IPS DF 6.9 (cell line): ENCODE measurements around the gene RMRP.
A peak's percentile ranks its signal among the peaks of the same experiment; 100 is the strongest.

Source experiments
- DNase-seq: peaks from one replicate; pipeline ENCODE4 v3.0.0-alpha.2; 2013; ENCODE audit warnings: low read depth, low spot score
- H3K27ac ChIP-seq: one replicate; pipeline ENCODE4 v1.5.1; 2013; ENCODE audit warnings: low read length, control low read depth
- H3K27me3 ChIP-seq: 2 replicates; pipeline ENCODE4 v1.6.1; 2013; ENCODE audit warnings: mild to moderate bottlenecking, low read length; ENCODE audit not compliant: control insufficient read depth, insufficient read depth
- H3K36me3 ChIP-seq: 2 replicates; pipeline ENCODE4 v1.6.1; 2013; ENCODE audit warnings: low read length; ENCODE audit not compliant: control insufficient read depth, insufficient read depth
- H3K4me1 ChIP-seq: 2 replicates; pipeline ENCODE4 v1.6.1; 2013; ENCODE audit warnings: low read length; ENCODE audit not compliant: control insufficient read depth, insufficient read depth
- H3K4me3 ChIP-seq: 2 replicates; pipeline ENCODE4 v1.5.1; 2013; ENCODE audit warnings: mild to moderate bottlenecking, low read length
- H3K9me3 ChIP-seq: 2 replicates; pipeline ENCODE4 v1.6.1; 2013; ENCODE audit warnings: low read length, inconsistent platforms; ENCODE audit not compliant: control insufficient read depth, insufficient read depth
- WGBS: extraction: QIAGEN DNeasy Blood & Tissue Kit; methylation state at CpG from one replicate; pipeline ENCODE4 v1.1.7; 2013; ENCODE audit warnings: mixed read lengths, missing lambda C conversion rate; ENCODE audit not compliant: insufficient read length, insufficient coverage; 5-methylcytosine and 5-hydroxymethylcytosine counted together

RMRP gene

DNA sequence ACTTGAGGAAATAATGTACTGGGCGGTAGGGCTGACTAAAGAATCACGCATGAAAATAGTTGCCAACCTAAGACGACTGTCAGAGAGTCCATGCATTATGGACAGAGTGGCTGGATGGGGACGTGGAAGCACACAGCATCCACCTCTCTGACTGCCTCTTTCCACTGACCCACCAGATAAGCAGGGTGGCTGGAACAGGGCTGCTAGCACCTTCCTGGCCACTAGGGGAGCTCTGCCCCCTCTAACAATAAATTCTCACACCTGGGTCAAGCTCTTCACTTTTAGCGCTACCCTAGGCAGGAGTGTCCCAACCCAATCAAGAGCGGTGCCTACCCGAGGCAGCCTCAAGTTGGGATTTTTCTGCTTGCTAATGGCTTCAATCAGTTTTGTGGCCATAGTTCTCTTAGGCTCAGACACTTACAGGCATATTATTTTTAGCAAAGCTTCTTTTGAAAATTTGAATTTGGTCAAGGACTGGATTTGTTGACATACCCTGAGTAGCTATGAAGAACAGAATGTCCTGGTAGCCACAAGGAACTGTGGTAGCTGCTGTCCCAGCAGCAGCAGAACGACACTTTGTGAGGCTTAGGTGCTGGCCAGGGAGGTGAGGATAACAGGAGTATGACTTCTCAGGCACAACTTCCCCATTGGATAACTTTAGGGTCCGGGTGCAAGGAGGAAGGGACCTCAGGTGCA lies 38.8 kb upstream of the RMRP start:
- DNase-seq: no peak
- WGBS: no CpG with 5 or more reads among the region's 9 CpGs
- H3K36me3 ChIP-seq: peaks cover 27% of the 10 kb centered on the region
- H3K27ac ChIP-seq: no peak overlapping the region
- H3K4me1 ChIP-seq: no peaks in the 10 kb centered on the region; the same call in 1 of the 2 replicates
- no peaks in the 10 kb centered on the region for H3K27me3 ChIP-seq
- no peak overlapping the region for H3K4me3 ChIP-seq
- no peaks in the 10 kb centered on the region for H3K9me3 ChIP-seq

DNA sequence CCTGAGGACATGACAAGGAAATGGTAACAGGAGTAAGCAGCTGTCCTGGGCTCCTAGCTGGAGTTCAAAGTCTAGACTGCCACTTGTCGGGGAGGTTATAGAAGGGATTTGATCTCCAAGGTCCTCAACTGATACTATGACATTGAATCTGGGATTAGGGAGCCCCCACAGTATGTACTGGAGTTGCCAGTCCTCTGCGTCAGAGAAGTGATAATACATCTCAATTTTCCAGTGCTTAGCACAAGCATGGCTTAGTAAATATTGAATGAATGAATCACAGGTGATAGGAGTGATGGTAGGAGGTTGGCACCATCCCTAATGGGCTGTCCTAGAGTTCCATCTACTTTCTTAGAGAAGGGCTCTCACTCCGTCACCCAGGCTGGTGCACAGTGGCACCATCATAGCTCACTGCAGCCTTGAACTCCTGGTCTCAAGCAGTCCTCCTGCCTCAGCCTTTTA lies 38.2 kb upstream of the RMRP start:
- peaks cover 27% of the 10 kb centered on the region for H3K36me3 ChIP-seq
- WGBS: no CpG with 5 or more reads among the region's 3 CpGs

DNA sequence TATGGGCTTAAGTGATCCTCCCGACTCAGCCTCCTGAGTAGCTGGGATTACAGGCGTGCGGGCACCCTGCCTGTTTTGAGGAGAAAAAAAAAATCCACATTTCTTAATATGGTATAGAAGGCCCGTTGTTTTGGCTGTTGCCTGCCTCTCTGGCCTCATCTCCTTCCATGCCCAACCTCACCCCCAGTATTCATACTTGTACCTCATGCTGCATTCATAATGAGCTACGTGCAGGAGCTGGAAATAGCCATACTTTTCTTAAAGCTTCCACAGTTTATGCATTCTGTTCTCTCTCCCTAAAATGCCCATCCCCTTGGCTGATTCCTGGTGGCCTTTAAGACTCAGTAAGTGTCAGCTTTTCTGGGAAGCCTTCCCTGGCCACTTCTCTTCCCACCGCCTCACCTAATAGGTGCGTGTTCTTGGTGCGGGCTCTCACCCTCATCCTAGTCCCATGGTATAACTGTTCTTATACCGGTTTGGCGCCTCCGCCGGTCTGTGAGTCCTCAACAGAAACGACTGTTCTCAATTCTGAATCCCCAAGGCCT lies 34.0 kb upstream of the RMRP start:
- Histone ChIP-seq H3K36me3 (0 out of 2 replicates have a peak, but pooled peaks cover 3% of the 10 kb centered on the region), H3K27ac (no peak overlapping the region), H3K4me3 (no peak overlapping the region), H3K4me1 (peaks cover 2% of the 10 kb centered on the region; the same call in 1 of the 2 replicates), H3K27me3 (no peaks in the 10 kb centered on the region), H3K9me3 (no peaks in the 10 kb centered on the region)
- DNase-seq: no peak
- WGBS: no CpG with 5 or more reads among the region's 13 CpGs

More for the DNA sequence above, 38.2 kb upstream of the RMRP start:
- H3K27ac ChIP-seq: no peak overlapping the region
- H3K9me3 ChIP-seq: no peaks in the 10 kb centered on the region
- no peaks in the 10 kb centered on the region for H3K27me3 ChIP-seq
- no peak overlapping the region for H3K4me3 ChIP-seq
- H3K4me1 ChIP-seq: peaks cover 2% of the 10 kb centered on the region
- DNase-seq: no peak

DNA sequence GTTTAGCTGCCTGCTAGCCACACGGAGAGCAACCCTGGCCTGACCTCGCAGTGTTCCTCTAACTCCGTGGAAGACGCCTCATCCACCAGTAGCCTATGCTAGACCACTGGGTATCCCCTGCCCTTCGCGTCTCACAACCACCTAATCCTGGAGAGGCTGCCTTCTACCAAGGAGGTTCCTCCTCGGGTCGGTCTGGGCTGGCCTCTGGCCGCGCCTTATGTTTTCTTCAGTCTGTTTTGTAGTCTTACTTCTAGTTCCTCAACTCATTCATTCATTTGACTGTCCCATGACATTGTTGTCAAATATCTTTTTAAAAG lies 33.5 kb upstream of the RMRP start:
- peak overlapping the region; percentile 61; the same call in 1 of the 2 replicates for H3K4me3 ChIP-seq
- peaks cover 6% of the 10 kb centered on the region; the same call in 1 of the 2 replicates for H3K36me3 ChIP-seq
- H3K27ac ChIP-seq: no peak overlapping the region
- H3K27me3 ChIP-seq: no peaks in the 10 kb centered on the region
- no peaks in the 10 kb centered on the region for H3K9me3 ChIP-seq
- H3K4me1 ChIP-seq: peaks cover 2% of the 10 kb centered on the region; the same call in 1 of the 2 replicates
- no peak for DNase-seq
- WGBS: no CpG with 5 or more reads among the region's 10 CpGs

DNA sequence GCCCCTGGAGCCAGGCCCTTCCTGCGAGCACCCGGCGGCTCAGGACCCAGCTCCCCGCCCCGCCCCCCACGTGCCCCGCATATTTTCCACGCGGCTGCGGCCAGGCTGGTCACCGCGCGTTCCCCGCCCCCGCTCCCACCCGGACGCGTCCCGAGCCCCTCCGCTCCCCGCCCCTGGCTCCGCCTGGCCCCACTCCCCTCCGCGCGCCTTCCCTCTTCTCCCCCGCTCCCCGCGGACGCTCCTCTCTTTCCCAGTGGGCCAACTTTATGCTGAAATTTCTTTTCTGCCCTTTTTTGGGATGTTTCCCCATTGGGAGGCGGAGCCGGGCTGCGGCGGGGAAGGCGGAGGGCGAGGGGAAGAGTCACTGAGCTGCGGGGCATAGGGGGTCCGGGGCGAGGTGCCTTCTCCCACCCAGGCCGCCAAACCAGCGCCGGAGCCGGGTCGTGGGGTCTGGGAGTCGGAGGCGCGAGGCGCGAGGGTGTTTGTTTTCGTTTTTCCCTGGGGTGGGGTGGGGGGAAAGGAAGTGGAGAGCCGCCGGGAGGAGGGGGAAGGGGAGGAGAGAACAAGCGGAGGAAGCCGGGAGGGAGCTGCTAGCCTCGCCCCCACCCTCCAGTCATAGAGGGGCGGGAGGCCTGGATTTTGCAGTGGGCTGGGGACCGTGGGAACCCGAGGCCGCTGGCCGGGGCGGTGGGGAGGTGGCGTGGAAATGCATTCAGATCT lies 33.0 kb upstream of the RMRP start:
- Histone ChIP-seq H3K27ac (no peak overlapping the region), H3K4me1 (peaks cover 2% of the 10 kb centered on the region; the same call in 1 of the 2 replicates), H3K4me3 (peak overlapping the region; percentile 61), H3K9me3 (no peaks in the 10 kb centered on the region), H3K36me3 (peaks cover 8% of the 10 kb centered on the region; the same call in 1 of the 2 replicates), H3K27me3 (no peaks in the 10 kb centered on the region)
- no peak for DNase-seq
- WGBS: no CpG with 5 or more reads among the region's 61 CpGs

DNA sequence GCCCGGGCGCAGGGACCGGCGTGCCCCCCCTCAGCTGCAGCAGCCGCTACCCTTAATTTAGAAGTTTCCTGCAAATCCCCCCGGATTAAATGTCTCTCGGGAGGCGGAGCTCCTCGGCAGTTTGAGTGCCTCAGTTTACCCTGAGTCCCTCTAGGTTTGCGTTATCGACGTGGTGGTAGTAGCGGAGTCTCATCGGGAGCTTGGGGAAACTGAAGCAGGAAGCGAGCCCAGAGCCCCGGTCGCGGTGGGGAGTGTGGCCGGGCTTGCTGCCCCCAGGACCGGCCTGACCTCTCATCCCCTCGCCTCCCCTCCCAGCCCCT lies 32.4 kb upstream of the RMRP start:
- WGBS: no CpG with 5 or more reads among the region's 21 CpGs
- Histone ChIP-seq H3K4me3 (peak overlapping the region; percentile 61), H3K9me3 (no peaks in the 10 kb centered on the region), H3K27me3 (no peaks in the 10 kb centered on the region), H3K36me3 (peaks cover 14% of the 10 kb centered on the region), H3K4me1 (peaks cover 2% of the 10 kb centered on the region; the same call in 1 of the 2 replicates), H3K27ac (no peak overlapping the region)
- no peak for DNase-seq

DNA sequence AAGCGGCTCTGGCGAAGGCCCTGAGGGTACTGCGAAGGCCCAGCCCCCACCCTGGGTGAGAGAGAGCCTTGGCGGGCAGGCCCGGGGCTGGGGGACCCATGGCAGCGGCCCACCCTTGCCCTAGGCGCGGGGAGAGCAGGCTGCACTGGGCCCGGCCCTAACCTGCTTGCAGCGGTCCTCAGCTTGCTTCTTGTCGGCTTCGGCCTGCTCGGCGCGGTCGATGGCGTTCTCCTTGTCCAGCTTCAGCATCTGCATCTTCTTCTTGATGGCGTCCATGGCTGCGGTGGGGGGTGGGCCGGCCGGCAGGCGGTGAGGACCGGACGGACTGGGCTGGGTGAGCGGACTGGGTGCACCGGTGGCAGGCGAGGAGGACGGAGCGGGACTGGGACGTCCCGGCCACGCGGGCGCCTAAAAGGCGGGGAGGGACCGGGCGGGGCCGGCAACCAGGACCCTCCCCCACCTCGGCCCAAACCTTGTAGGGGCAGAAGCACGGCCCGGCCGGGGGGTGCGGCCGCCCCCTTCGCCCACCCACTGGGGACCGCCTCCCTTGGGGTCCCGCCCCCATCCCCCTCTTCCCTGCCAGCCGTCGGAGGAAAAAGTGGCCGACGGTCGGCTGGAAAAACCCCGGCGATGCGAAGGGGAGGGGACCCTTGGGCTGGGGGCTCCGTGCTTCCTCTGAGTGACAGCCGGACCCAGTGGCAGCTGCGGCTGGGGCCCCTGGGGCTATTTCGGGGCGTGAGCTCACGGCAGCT lies 31.9 kb upstream of the RMRP start, which contains the start of gene TPM2:
TPM2 (minus strand) TSS at position 384 of the 752 bp plus-strand sequence; CDS start at position 276, 108 bp downstream.
- peaks cover 2% of the 10 kb centered on the region; the same call in 1 of the 2 replicates for H3K4me1 ChIP-seq
- H3K9me3 ChIP-seq: no peaks in the 10 kb centered on the region
- peak within 1 kb of the TSS; percentile 61 for H3K4me3 ChIP-seq
- no CpG with 5 or more reads among the region's 61 CpGs for WGBS
- no peak within 1 kb of the TSS for H3K27ac ChIP-seq
- H3K27me3 ChIP-seq: no peaks in the 10 kb centered on the region
- peaks cover 19% of the 10 kb centered on the region for H3K36me3 ChIP-seq
- DNase-seq: no peak

DNA sequence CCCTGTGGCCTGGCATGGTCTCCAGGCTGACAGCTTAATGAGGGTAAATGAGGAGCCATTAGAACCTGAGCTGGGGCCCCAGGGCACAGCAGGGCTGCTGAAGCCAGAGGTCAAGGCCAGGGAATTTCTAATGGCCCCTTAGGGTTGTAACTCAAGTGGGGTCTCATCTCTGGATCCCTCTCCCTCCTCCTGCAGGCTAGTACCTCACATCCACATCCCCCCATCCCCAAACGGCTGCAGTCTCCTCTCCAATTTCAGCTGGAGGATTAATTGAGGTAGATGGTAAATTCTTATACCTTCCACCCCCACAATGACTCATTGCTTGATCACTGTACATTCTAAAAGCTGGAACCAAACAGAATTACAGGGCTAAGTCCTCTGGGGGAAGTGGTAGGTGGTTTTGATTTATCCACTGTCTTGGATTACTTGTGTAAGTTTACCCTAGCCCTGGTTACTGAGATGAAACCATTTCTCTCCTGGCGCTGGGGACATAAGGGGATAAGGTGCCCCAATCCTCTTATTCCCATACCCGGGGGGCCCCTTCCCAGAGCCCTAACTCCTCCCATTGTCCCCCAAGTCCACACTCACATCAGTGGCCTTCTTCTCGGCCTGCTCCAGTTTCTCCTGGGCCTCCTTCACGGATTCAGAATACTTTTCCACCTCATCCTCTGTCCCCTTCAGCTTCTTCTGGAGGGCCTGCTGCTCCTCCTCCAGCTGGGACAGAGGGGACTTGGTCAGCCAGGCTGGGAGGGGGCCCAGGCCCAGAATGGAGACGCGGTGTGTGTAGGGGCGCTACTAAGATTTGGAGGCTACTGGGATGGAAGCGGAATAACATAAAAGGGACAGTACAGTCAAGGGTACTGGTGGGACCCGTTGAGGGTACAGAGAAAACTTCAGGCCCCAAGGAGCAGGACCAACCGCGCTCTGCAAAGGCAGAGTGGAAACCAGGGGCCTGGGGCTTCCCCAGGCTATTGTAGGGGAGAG lies 31.0 kb upstream of the RMRP start:
- Histone ChIP-seq H3K27me3 (no peaks in the 10 kb centered on the region), H3K27ac (no peak overlapping the region), H3K4me3 (peak overlapping the region; percentile 61; the same call in 1 of the 2 replicates), H3K36me3 (peaks cover 26% of the 10 kb centered on the region), H3K9me3 (no peaks in the 10 kb centered on the region), H3K4me1 (peaks cover 2% of the 10 kb centered on the region; the same call in 1 of the 2 replicates)
- WGBS: no CpG with 5 or more reads among the region's 12 CpGs
- no peak for DNase-seq

DNA sequence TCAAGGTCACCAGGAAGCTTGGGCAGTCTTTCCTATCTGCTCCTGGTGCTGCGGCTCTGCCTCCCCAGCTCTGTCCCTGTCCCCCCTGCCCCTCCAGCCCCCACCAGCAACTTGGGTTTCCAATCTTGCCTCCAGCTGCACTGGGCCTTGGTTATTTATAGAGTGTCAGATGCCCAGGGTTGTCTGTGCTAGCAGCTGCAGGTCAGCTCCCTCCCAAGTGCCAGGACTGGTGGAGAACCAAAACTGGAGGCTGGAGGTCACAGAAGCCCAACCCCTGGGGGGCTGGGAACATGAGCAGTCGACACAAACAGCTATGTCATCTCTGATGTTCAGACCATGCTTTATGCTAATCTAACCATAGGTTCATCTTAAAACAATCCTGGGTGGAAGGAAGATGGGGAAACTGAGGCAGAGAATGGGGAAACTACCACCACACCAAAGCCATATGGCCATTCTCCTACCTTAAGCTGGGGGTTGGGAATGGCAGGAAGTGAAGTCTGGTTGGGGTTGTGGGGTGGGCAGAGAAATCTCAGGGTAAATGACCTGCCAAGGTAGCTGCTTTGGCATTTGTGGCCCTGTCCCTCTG lies 30.2 kb upstream of the RMRP start:
- H3K36me3 ChIP-seq: peaks cover 33% of the 10 kb centered on the region
- H3K27ac ChIP-seq: no peak overlapping the region

More for the DNA sequence above, 30.2 kb upstream of the RMRP start:
- H3K9me3 ChIP-seq: no peaks in the 10 kb centered on the region
- no peak for DNase-seq
- WGBS: no CpG with 5 or more reads among the region's 2 CpGs
- H3K4me3 ChIP-seq: no peak overlapping the region
- H3K4me1 ChIP-seq: peaks cover 2% of the 10 kb centered on the region; the same call in 1 of the 2 replicates
- no peaks in the 10 kb centered on the region for H3K27me3 ChIP-seq
